NCI-H345 treated with DMSO at 0.1 percent for 48 hours (cell line): ENCODE measurements around the gene CSHL1.

Experiments used
- DNase-seq: peaks from one replicate; lab custom pipeline; 2025; ENCODE audit not compliant: unreplicated experiment; lab: John Stamatoyannopoulos, UW

The CSHL1 gene

DNA sequence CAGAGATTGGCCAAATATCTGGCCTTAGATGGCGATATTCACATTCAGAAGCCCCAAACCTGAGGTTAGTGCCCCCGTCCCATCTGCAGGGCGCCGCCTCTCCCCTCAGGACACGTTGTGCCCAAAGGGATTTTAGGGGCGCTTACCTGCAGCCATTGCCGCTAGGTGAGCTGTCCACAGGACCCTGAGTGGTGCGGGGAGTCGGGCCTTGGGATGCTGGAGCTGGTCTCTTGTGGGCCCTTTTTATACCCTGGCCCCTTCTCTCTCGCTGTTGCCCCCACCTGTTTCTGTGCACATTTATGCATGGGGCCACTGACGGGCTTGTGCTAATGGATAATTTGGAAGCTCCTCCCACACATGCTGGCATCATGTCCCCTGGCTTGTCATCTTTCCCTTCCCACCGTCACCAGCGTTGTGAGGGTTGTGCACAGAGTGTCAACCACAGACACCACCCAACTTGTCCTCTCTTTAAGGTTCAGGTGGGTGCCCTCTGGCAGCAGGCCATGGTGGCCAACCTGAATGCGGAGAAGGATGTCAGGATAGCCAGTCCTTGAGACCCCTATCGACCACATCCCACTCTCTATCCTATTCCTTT lies at the start of gene CSHL1:
Gene CSHL1 (minus strand): TSS at position 218 of the 595 bp plus-strand sequence. CDS start 62 bp downstream, at position 156.
- DNase-seq, result no peak

- no peak for DNase-seq
Measured at GRCh38 chr17:63960430-63960829, 49.4 kb upstream of the CSHL1 start.

- DNase-seq, result no peak
Measured at GRCh38 chr17:63960006-63960405, 48.9 kb upstream of the CSHL1 start.

DNA sequence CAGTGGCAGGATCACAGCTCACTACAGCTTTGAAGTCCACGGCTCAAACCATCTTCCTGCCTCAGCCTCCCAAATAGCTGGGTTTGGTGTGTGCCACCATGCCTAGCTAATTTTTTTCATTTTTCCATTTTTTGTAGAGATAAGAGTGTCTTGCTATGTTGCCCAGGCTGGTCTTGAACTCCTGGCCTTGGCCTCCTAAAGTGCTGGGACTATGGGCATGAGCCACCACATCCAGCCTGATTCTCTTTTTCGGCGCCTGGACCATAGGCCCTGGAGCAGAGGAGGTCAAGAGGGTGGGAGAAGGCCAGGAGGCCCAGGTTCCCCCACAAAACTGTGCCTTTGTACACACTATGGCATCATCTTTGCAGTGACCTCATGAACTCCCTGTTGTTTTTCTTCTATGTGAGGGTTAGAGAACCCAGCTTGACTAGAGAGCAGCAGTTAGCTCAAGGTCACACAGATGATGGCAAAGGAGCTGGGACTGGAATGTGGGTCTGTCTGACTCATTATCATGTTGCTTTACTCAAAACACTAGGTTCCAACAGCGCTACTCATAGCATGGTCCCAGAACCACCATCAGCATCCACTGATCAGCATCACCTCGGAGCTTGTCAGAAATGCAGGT lies 45.4 kb upstream of the CSHL1 start:
- no peak for DNase-seq

DNA sequence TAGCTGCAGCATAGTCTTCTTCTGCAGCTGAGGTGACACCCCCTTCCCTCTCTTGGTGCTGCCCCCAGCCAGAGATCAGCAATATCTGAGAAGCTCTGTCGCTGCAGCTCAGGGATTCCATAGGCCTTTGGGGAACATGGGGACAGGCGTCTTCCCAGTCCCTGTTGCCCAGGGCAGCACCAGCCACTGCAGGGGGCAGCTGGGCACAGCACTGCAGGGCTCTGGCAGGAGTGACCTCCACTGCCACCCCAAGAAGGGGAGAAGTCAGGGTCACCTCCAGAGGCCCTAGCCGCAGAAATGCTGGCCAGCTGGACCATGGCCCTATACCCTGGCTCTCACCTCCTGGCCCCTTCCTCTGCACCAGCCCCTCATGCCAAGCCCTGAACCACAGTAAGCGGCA lies 44.7 kb upstream of the CSHL1 start:
- DNase-seq, result no peak

DNA sequence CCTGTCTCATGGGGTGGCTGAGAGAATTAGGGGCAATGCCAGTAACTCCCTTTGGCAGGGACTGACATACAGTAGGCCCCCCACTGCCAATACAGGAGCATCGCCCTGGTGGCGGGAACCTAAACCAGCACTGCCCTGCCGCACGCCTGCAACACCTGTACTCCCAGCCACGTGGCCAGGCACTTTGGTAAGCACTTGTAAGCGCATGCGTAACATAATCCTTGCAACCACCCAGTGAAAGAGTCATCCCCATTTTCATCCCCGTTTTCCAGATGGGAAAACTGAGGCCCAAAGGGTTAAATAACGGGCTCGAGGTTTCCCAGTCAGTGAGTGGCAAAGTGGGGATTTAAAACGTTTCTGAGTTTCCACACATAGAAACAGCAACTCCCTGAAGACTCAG lies 44.2 kb upstream of the CSHL1 start:
- DNase-seq, result no peak

DNA sequence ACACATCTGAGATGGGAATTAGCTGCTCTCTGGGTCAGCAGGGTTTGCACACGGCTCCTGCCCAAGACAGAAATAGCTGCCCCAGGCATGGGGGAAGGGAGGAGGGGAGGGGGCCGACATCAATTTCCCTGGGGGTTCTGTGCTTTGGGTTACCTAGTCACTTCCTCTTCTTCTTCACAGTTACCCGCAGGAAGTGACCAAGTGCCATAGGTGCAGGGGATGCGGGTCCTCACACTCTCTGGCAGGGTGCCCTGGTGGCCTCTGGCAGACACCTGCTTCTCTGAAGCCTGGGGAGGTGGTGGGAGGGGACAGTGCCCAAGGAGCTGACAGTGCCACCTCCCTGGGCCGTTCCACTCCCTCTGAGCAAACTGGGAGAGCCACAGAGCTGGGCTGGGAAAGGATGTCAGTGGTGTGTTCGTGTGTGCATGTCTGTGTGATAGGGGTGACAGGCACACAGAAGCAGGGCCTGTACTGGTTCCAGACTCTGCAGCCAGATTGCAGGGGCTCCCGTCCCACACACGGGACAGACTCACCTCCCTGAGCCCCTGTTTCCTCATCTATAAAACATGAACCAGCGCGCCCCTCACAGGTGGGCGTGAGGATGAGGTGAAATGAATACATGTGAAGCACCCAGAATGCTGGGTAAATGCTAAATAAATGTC lies 43.5 kb upstream of the CSHL1 start:
- DNase-seq, result no peak

- no peak for DNase-seq
Measured at GRCh38 chr17:63950940-63951907, 40.2 kb upstream of the CSHL1 start.

- no peak for DNase-seq
Measured at GRCh38 chr17:63949576-63950250, 38.7 kb upstream of the CSHL1 start.

- DNase-seq, result no peak
Measured at GRCh38 chr17:63948521-63948920, 37.5 kb upstream of the CSHL1 start.

DNA sequence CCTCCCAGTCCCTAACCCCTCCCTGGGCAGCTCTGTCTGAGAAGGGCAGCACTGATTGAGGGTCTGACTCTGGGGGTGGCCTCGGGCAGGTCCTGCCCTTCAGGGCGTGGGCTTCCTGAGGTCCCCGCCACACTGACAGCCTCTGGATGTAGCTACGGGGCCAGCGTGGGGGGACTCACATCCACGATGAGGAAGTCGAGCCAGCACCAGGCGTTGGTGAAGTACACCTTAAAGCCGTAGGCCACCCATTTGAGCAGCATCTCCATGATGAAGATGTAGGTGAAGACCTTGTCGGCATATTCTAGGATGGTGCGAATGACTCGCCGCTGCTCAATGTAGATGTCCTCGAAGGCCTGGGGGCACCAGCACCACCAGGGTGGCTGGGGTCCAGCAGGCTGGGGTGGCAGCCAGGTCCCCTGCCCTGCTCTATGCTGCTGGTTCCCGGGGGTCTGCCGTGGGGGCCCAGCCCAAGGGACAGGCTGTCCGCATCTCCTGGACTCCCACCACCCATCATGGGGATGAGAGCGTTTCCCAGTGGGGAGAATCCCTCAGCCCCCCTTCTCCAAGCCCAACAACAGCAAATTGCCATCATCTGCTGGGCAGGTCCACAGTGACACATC lies 36.8 kb upstream of the CSHL1 start:
- DNase-seq, result no peak

- peak; percentile 33 for DNase-seq
Measured at GRCh38 chr17:63946440-63947363, 35.6 kb upstream of the CSHL1 start.

DNA sequence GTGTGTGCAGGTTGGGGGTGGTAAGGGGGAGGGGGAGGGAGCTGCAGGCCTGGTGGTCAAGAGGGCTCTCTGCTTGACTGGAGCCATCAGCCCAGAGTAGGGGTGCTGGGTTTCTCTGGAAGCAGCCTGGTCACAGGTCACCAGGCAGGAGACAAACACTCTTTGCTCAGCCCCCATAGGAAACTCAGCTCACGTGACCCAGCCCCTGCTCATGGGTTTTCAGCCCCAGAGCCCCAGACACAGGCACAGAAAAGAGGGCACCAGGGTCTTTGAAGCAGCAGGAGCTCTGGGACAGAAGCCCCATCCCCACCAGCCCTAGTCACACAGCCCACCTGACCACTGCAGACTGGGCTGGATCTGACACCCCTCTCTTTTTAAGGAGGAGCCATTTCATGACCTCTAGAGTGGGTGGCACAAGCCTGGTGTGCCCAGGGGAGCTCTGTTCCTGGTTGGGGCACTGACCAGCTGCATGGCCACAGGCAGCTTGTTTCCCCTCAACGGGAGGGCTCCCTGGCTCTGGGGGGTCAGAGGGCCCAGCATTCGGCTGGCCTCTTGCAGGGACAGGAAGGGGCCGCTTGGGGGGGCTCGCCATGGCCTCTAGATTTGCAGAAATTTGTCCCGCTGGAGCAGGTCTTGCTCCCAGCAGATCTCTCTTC lies 34.9 kb upstream of the CSHL1 start:
- DNase-seq, result no peak

DNA sequence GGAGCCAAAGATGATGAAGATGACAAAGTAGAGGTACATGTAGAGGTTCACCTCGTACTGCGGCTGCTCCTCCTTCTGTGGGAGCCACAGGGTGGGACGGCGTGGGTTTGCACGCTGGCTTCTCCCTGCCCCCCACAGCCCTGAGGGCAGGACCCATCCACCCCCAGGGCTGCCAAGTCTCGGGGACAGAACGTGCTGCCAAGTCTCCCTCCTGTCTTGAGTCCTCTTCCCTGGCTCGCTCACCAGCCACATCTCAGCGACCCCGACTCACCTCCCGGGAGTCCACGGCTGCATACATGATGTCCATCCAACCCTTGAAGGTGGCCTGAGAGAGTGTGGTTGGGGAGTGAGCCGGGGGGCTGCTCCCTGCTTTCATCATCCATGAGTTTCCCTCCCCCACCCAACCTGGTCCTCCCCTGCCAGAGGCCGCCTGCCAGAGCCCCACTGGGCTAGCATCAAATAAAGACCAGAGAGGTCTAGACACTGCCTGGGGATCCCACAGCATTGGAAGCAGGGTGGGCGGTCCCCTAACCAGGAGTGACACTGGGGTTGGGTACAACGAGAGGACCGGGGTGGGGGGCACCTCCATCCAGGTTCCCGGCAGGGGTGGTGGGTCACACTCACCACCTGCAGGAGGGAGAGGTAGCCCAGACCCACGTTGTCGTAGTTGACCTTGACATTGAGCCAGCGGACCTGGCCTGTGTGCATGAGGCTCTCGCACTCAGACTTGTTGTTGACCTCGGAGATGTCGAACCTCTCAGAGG lies 33.9 kb upstream of the CSHL1 start:
- no peak for DNase-seq

DNA sequence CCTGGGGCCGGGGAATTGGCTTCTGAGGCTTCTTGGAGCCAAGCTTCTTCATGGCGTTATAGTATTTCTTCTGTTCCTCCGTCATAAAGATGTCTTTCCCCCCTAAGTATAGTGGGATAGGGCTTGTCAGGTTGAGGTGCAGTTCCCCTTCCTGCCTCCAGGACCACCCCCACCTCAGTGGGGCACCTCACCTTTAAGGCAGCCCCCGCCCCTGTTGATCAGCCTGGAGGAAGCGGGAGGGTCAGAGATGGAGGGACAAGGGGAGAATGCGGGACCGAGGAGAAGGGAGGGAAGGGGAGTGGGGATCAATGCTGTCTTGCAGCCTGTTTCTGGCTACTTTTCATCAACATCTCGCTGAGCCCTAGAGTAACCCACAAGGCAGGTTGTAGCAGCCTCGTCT lies 32.7 kb upstream of the CSHL1 start:
- no peak for DNase-seq

- no peak for DNase-seq
Measured at GRCh38 chr17:63942309-63942985, 31.4 kb upstream of the CSHL1 start.

DNA sequence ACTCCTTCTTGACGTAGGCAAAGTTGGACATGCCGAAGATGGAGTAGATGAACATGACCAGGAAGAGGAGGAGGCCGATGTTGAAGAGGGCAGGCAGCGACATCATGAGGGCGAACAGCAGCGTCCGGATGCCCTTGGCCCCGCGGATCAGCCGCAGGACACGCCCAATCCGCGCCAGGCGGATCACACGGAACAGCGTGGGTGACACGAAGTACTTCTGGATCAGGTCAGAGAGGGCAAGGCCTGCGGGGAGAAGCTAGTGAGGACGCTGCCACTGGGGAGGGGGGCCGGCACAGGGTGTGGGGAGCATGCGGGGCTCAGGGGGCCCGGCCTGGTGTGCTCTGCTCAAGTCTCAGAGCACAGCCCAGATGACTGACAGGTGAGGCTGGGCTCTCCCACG lies 30.7 kb upstream of the CSHL1 start:
- DNase-seq, result no peak

- no peak for DNase-seq
Measured at GRCh38 chr17:63941162-63941561, 30.1 kb upstream of the CSHL1 start.
